Measurements from ENCODE around the gene LHFPL6.

Gene LHFPL6

GRCh38 chr13:39419876-39420275 is 183.1 kb downstream of the LHFPL6 start:
- Histone ChIP-seq H3K27ac (ENCODE audit: low read length) (no peak overlapping the region), H3K36me3 (ENCODE audit: insufficient read depth, low read depth, low read length) (no peaks in the 10 kb centered on the region), H3K9ac (ENCODE audit: low read depth, low read length) (no peak overlapping the region), H3K4me3 (ENCODE audit: low read length) (no peak overlapping the region), H3K4me1 (ENCODE audit: insufficient read depth, low read length) (peaks cover 33% of the 10 kb centered on the region), H3K27me3 (ENCODE audit: insufficient read depth, low read length) (no peaks in the 10 kb centered on the region), H3K9me3 (ENCODE audit: insufficient read depth, low read depth, low read length) (no peaks in the 10 kb centered on the region)

GRCh38 chr13:39419068-39419467 is 183.9 kb downstream of the LHFPL6 start:
- Histone ChIP-seq H3K4me1 (ENCODE audit: insufficient read depth, low read length) (peaks cover 35% of the 10 kb centered on the region), H3K9me3 (ENCODE audit: insufficient read depth, low read depth, low read length) (no peaks in the 10 kb centered on the region), H3K4me3 (ENCODE audit: low read length) (no peak overlapping the region), H3K27ac (ENCODE audit: low read length) (no peak overlapping the region), H3K9ac (ENCODE audit: low read depth, low read length) (no peak overlapping the region), H3K36me3 (ENCODE audit: insufficient read depth, low read depth, low read length) (no peaks in the 10 kb centered on the region), H3K27me3 (ENCODE audit: insufficient read depth, low read length) (no peaks in the 10 kb centered on the region)

GRCh38 chr13:39418424-39418823 is 184.6 kb downstream of the LHFPL6 start:
- Histone ChIP-seq H3K27me3 (ENCODE audit: insufficient read depth, low read length) (no peaks in the 10 kb centered on the region), H3K27ac (ENCODE audit: low read length) (no peak overlapping the region), H3K4me3 (ENCODE audit: low read length) (peak overlapping the region; percentile 3; the same call in 1 of the 2 replicates), H3K9ac (ENCODE audit: low read depth, low read length) (0 out of 2 replicates have a peak overlapping the region, but pooled peaks have one; percentile 8), H3K9me3 (ENCODE audit: insufficient read depth, low read depth, low read length) (no peaks in the 10 kb centered on the region), H3K36me3 (ENCODE audit: insufficient read depth, low read depth, low read length) (no peaks in the 10 kb centered on the region), H3K4me1 (ENCODE audit: insufficient read depth, low read length) (peaks cover 35% of the 10 kb centered on the region)

- Histone ChIP-seq H3K27me3 (ENCODE audit: insufficient read depth, low read length) (no peaks in the 10 kb centered on the region), H3K9me3 (ENCODE audit: insufficient read depth, low read depth, low read length) (no peaks in the 10 kb centered on the region), H3K4me1 (ENCODE audit: insufficient read depth, low read length) (peaks cover 29% of the 10 kb centered on the region), H3K4me3 (ENCODE audit: low read length) (peak overlapping the region; percentile 20), H3K27ac (ENCODE audit: low read length) (no peak overlapping the region), H3K36me3 (ENCODE audit: insufficient read depth, low read depth, low read length) (no peaks in the 10 kb centered on the region), H3K9ac (ENCODE audit: low read depth, low read length) (no peak overlapping the region)
These were observed 185.3 kb downstream of the LHFPL6 start for GRCh38 chr13:39417643-39418042.

GRCh38 chr13:39417131-39417530 is 185.9 kb downstream of the LHFPL6 start:
- Histone ChIP-seq H3K9ac (ENCODE audit: low read depth, low read length) (no peak overlapping the region), H3K36me3 (ENCODE audit: insufficient read depth, low read depth, low read length) (no peaks in the 10 kb centered on the region), H3K27ac (ENCODE audit: low read length) (no peak overlapping the region), H3K4me3 (ENCODE audit: low read length) (peak overlapping the region; percentile 20), H3K9me3 (ENCODE audit: insufficient read depth, low read depth, low read length) (no peaks in the 10 kb centered on the region), H3K4me1 (ENCODE audit: insufficient read depth, low read length) (peaks cover 33% of the 10 kb centered on the region), H3K27me3 (ENCODE audit: insufficient read depth, low read length) (no peaks in the 10 kb centered on the region)

GRCh38 chr13:39415008-39415802 is 187.8 kb downstream of the LHFPL6 start:
- Histone ChIP-seq H3K9me3 (ENCODE audit: insufficient read depth, low read depth, low read length) (no peaks in the 10 kb centered on the region), H3K9ac (ENCODE audit: low read depth, low read length) (no peak overlapping the region), H3K4me1 (ENCODE audit: insufficient read depth, low read length) (peaks cover 50% of the 10 kb centered on the region), H3K27ac (ENCODE audit: low read length) (no peak overlapping the region), H3K27me3 (ENCODE audit: insufficient read depth, low read length) (no peaks in the 10 kb centered on the region), H3K4me3 (ENCODE audit: low read length) (no peak overlapping the region), H3K36me3 (ENCODE audit: insufficient read depth, low read depth, low read length) (no peaks in the 10 kb centered on the region)

- H3K27me3 ChIP-seq (ENCODE audit: insufficient read depth, low read length): no peaks in the 10 kb centered on the region
- H3K4me3 ChIP-seq (ENCODE audit: low read length): no peak overlapping the region
- H3K36me3 ChIP-seq (ENCODE audit: insufficient read depth, low read depth, low read length): no peaks in the 10 kb centered on the region
- peaks cover 58% of the 10 kb centered on the region for H3K4me1 ChIP-seq (ENCODE audit: insufficient read depth, low read length)
- H3K9me3 ChIP-seq (ENCODE audit: insufficient read depth, low read depth, low read length): no peaks in the 10 kb centered on the region
- H3K27ac ChIP-seq (ENCODE audit: low read length): no peak overlapping the region
- no peak overlapping the region for H3K9ac ChIP-seq (ENCODE audit: low read depth, low read length)
These were observed 188.7 kb downstream of the LHFPL6 start for GRCh38 chr13:39414339-39414738.

GRCh38 chr13:39411511-39411910 is 191.5 kb downstream of the LHFPL6 start:
- no peak overlapping the region for H3K9ac ChIP-seq (ENCODE audit: low read depth, low read length)
- H3K36me3 ChIP-seq (ENCODE audit: insufficient read depth, low read depth, low read length): no peaks in the 10 kb centered on the region
- no peaks in the 10 kb centered on the region for H3K9me3 ChIP-seq (ENCODE audit: insufficient read depth, low read depth, low read length)
- no peak overlapping the region for H3K4me3 ChIP-seq (ENCODE audit: low read length)
- H3K27me3 ChIP-seq (ENCODE audit: insufficient read depth, low read length): no peaks in the 10 kb centered on the region
- H3K4me1 ChIP-seq (ENCODE audit: insufficient read depth, low read length): peaks cover 48% of the 10 kb centered on the region
- no peak overlapping the region for H3K27ac ChIP-seq (ENCODE audit: low read length)

GRCh38 chr13:39410964-39411363 is 192.0 kb downstream of the LHFPL6 start:
- H3K4me1 ChIP-seq (ENCODE audit: insufficient read depth, low read length): peaks cover 50% of the 10 kb centered on the region
- no peak overlapping the region for H3K9ac ChIP-seq (ENCODE audit: low read depth, low read length)
- no peaks in the 10 kb centered on the region for H3K9me3 ChIP-seq (ENCODE audit: insufficient read depth, low read depth, low read length)
- no peak overlapping the region for H3K4me3 ChIP-seq (ENCODE audit: low read length)
- no peaks in the 10 kb centered on the region for H3K27me3 ChIP-seq (ENCODE audit: insufficient read depth, low read length)
- no peaks in the 10 kb centered on the region for H3K36me3 ChIP-seq (ENCODE audit: insufficient read depth, low read depth, low read length)
- no peak overlapping the region for H3K27ac ChIP-seq (ENCODE audit: low read length)

GRCh38 chr13:39410096-39410901 is 192.7 kb downstream of the LHFPL6 start:
- Histone ChIP-seq H3K27me3 (ENCODE audit: insufficient read depth, low read length) (no peaks in the 10 kb centered on the region), H3K4me1 (ENCODE audit: insufficient read depth, low read length) (peaks cover 50% of the 10 kb centered on the region), H3K9ac (ENCODE audit: low read depth, low read length) (peak overlapping the region; percentile 25; the same call in 1 of the 2 replicates), H3K36me3 (ENCODE audit: insufficient read depth, low read depth, low read length) (no peaks in the 10 kb centered on the region), H3K4me3 (ENCODE audit: low read length) (peak overlapping the region; percentile 12; the same call in 1 of the 2 replicates), H3K27ac (ENCODE audit: low read length) (no peak overlapping the region), H3K9me3 (ENCODE audit: insufficient read depth, low read depth, low read length) (no peaks in the 10 kb centered on the region)

- Histone ChIP-seq H3K27ac (ENCODE audit: low read length) (no peak overlapping the region), H3K4me3 (ENCODE audit: low read length) (no peak overlapping the region), H3K27me3 (ENCODE audit: insufficient read depth, low read length) (no peaks in the 10 kb centered on the region), H3K4me1 (ENCODE audit: insufficient read depth, low read length) (peaks cover 46% of the 10 kb centered on the region), H3K9ac (ENCODE audit: low read depth, low read length) (no peak overlapping the region), H3K9me3 (ENCODE audit: insufficient read depth, low read depth, low read length) (no peaks in the 10 kb centered on the region), H3K36me3 (ENCODE audit: insufficient read depth, low read depth, low read length) (no peaks in the 10 kb centered on the region)
These were observed 194.5 kb downstream of the LHFPL6 start for GRCh38 chr13:39408512-39408911.

GRCh38 chr13:39407786-39408185 is 195.2 kb downstream of the LHFPL6 start:
- Histone ChIP-seq H3K36me3 (ENCODE audit: insufficient read depth, low read depth, low read length) (no peaks in the 10 kb centered on the region), H3K9me3 (ENCODE audit: insufficient read depth, low read depth, low read length) (no peaks in the 10 kb centered on the region), H3K27ac (ENCODE audit: low read length) (no peak overlapping the region), H3K4me3 (ENCODE audit: low read length) (no peak overlapping the region), H3K9ac (ENCODE audit: low read depth, low read length) (no peak overlapping the region), H3K27me3 (ENCODE audit: insufficient read depth, low read length) (no peaks in the 10 kb centered on the region), H3K4me1 (ENCODE audit: insufficient read depth, low read length) (peaks cover 46% of the 10 kb centered on the region)
